Activated naive CD4-positive, alpha-beta T cell treated with anti-CD3 and anti-CD28 coated beads, Interleukin-2, amount 50 U/mL, for 24 hours (primary cell): ENCODE data around the gene THSD4.

Source experiments
- H3K27ac Mint-ChIP-seq: one replicate; pipeline ENCODE4 v1.8.0; 2021; ENCODE audit warnings: mild to moderate bottlenecking, mixed read lengths
- H3K27me3 Mint-ChIP-seq: one replicate; pipeline ENCODE4 v1.8.0; 2021; ENCODE audit warnings: mixed read lengths
- H3K36me3 Mint-ChIP-seq: one replicate; pipeline ENCODE4 v1.8.0; 2021; ENCODE audit warnings: mixed read lengths
- H3K4me1 Mint-ChIP-seq: one replicate; pipeline ENCODE4 v1.8.0; 2021; ENCODE audit warnings: mixed read lengths
- H3K4me3 Mint-ChIP-seq: one replicate; pipeline ENCODE4 v1.8.0; 2021; ENCODE audit warnings: mild to moderate bottlenecking, mixed read lengths
- H3K9me3 Mint-ChIP-seq: one replicate; pipeline ENCODE4 v1.8.0; 2021; ENCODE audit warnings: mixed read lengths

THSD4 gene

GRCh38 chr15:71570736-71571135 is 455.5 kb downstream of the THSD4 start:
- Mint-ChIP-seq H3K36me3 (no peaks in the 10 kb centered on the region), H3K27me3 (peaks cover 13% of the 10 kb centered on the region), H3K4me1 (no peaks in the 10 kb centered on the region), H3K9me3 (peaks cover 6% of the 10 kb centered on the region), H3K27ac (no peak overlapping the region), H3K4me3 (no peak overlapping the region)

GRCh38 chr15:71571641-71572040 is 456.4 kb downstream of the THSD4 start:
- no peak overlapping the region for H3K27ac Mint-ChIP-seq
- no peaks in the 10 kb centered on the region for H3K4me1 Mint-ChIP-seq
- H3K4me3 Mint-ChIP-seq, result no peak overlapping the region
- H3K27me3 Mint-ChIP-seq, result peaks cover 13% of the 10 kb centered on the region
- H3K9me3 Mint-ChIP-seq, result peaks cover 6% of the 10 kb centered on the region
- no peaks in the 10 kb centered on the region for H3K36me3 Mint-ChIP-seq

DNA sequence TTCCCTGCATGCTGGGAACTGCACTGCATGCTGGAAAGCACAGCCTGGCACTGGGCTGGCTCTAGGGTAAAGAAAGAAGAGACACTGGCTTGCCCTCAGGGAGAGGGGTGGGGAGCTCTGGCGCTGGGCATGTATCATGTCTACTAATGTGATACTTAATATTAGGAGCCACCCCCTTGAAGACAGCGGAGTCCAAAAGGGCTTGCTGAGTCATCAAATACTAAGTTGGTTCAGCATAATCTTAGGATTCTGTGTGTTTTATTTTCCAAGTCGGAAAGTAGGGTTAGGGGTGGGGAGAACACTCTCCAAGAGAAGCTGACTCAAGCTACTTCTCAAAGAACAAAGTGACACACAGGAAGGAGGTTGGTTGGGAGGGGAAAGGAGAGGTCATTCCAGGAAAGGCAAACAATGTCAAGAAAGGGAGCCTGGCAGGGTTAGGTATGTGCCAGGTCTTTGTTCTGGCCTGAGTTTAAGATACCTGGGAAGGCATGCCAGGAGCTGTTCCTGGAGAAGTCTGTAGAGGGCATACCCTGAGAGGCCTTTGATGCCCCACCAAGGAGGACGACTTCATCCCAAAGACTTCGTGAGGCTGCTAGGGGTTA is 457.3 kb downstream of the THSD4 start:
- no peaks in the 10 kb centered on the region for H3K4me1 Mint-ChIP-seq
- H3K27ac Mint-ChIP-seq, result no peak overlapping the region
- peaks cover 15% of the 10 kb centered on the region for H3K27me3 Mint-ChIP-seq
- no peaks in the 10 kb centered on the region for H3K36me3 Mint-ChIP-seq
- peaks cover 6% of the 10 kb centered on the region for H3K9me3 Mint-ChIP-seq
- no peak overlapping the region for H3K4me3 Mint-ChIP-seq

- no peak overlapping the region for H3K4me3 Mint-ChIP-seq
- no peaks in the 10 kb centered on the region for H3K36me3 Mint-ChIP-seq
- no peak overlapping the region for H3K27ac Mint-ChIP-seq
- no peaks in the 10 kb centered on the region for H3K4me1 Mint-ChIP-seq
- peaks cover 6% of the 10 kb centered on the region for H3K9me3 Mint-ChIP-seq
- H3K27me3 Mint-ChIP-seq, result peaks cover 14% of the 10 kb centered on the region
These were observed 458.3 kb downstream of the THSD4 start for GRCh38 chr15:71573599-71573998.

- Mint-ChIP-seq H3K4me1 (no peaks in the 10 kb centered on the region), H3K4me3 (no peak overlapping the region), H3K27me3 (peaks cover 11% of the 10 kb centered on the region)
These were observed 460.3 kb downstream of the THSD4 start for GRCh38 chr15:71575474-71576045.

DNA sequence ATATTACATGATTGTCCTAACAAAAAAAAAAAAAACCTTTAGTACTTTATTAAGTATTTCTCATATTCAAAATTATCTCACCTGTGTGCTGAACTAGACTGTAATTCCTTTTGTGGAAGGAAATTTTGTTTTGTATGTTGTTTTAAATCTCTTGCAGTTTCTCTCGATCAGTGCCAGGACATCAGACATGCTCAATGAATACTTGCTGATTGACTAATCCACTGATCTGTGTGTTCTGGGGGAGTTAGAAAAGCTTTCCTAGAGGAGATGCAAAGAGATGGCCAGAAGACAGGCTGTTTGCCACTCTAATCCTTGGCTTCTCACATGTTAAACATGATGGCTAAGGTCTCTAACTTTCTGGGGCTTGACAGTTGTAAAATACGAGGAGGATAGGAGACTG is 461.8 kb downstream of the THSD4 start:
- H3K36me3 Mint-ChIP-seq, result no peaks in the 10 kb centered on the region

More at GRCh38 chr15:71575474-71576045, 460.3 kb downstream of the THSD4 start:
- Mint-ChIP-seq H3K36me3 (no peaks in the 10 kb centered on the region), H3K27ac (no peak overlapping the region), H3K9me3 (no peaks in the 10 kb centered on the region)

DNA sequence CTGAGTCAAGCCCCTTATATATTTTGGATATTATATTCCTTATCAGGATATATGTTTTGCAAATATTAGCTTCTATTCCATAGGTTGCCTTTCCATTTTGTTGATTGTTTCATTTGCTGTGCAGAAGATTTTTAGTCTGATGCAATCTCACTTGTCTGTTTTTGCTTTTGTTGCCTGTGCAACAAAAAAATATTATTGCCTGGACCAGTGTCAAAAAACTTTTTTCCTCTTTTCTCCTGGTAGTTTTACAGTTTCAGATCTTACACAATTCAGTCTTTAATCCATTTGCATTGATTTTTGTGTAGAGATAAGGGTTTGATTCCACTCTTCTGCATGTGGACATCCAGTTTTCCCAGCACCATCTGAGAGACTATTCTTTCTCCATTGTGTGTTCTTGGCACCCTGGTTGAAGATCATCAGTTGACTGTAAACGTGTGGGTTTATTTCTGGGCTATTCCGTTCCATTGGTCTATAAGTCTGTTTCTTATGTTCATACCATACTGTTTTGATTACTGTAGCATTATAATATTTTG is 466.2 kb downstream of the THSD4 start:
- Mint-ChIP-seq H3K4me1 (no peaks in the 10 kb centered on the region), H3K9me3 (peaks cover 19% of the 10 kb centered on the region), H3K36me3 (peaks cover 7% of the 10 kb centered on the region), H3K27me3 (peaks cover 18% of the 10 kb centered on the region), H3K27ac (no peak overlapping the region), H3K4me3 (no peak overlapping the region)

More for the DNA sequence above, 461.8 kb downstream of the THSD4 start:
- Mint-ChIP-seq H3K9me3 (no peaks in the 10 kb centered on the region), H3K4me3 (no peak overlapping the region), H3K27me3 (peaks cover 10% of the 10 kb centered on the region), H3K4me1 (no peaks in the 10 kb centered on the region), H3K27ac (no peak overlapping the region)

DNA sequence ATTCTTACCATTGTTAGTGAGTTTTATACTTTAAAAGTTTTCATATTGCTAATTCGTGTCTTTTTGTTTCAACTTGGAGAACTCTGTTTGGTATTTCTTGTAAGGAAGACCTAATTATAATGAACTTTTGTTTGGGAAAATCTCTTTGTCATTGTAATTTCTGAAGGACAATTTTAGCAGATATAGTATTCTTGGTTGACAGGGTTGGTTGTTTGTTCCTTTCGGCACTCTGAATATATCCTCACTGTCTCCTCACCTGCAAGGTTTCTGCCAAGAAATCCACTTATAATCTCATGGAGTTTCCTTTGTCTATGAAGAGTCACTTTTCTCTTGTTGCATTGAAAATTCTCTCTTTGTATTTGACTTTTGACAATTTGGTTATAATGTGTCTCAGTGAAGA is 469.9 kb downstream of the THSD4 start:
- Mint-ChIP-seq H3K4me3 (no peak overlapping the region), H3K36me3 (peaks cover 7% of the 10 kb centered on the region), H3K9me3 (peaks cover 19% of the 10 kb centered on the region), H3K27ac (no peak overlapping the region), H3K4me1 (no peaks in the 10 kb centered on the region), H3K27me3 (peaks cover 17% of the 10 kb centered on the region)

- H3K27me3 Mint-ChIP-seq, result peaks cover 14% of the 10 kb centered on the region
- H3K9me3 Mint-ChIP-seq, result peaks cover 19% of the 10 kb centered on the region
- H3K4me3 Mint-ChIP-seq, result no peak overlapping the region
- no peak overlapping the region for H3K27ac Mint-ChIP-seq
- peaks cover 7% of the 10 kb centered on the region for H3K36me3 Mint-ChIP-seq
- H3K4me1 Mint-ChIP-seq, result no peaks in the 10 kb centered on the region
These were observed 471.2 kb downstream of the THSD4 start for GRCh38 chr15:71586463-71586862.

- H3K36me3 Mint-ChIP-seq, result peaks cover 7% of the 10 kb centered on the region
- no peaks in the 10 kb centered on the region for H3K4me1 Mint-ChIP-seq
- H3K4me3 Mint-ChIP-seq, result no peak overlapping the region
These were observed 473.5 kb downstream of the THSD4 start for GRCh38 chr15:71588746-71589145.

DNA sequence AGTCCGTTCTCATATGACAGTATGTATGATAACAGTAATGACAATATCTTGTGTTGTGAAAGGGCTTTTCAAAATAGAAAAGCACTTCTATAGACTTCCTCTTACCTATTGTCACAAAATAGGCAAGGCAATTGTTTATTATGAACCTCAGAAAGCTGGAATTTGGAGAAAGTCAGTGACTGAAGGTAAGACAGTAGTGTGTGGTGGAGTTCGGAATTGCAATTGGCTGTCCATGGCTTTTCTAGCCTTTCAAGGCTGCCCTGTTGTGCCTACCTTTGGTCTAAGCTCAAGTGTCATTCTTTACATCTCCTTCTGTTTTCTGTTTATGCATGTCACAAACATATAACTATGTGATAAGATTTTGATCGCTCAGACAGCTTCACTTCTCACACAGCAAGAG is 475.8 kb downstream of the THSD4 start:
- no peaks in the 10 kb centered on the region for H3K36me3 Mint-ChIP-seq
- H3K27me3 Mint-ChIP-seq, result peaks cover 3% of the 10 kb centered on the region
- no peak overlapping the region for H3K4me3 Mint-ChIP-seq
- H3K9me3 Mint-ChIP-seq, result no peaks in the 10 kb centered on the region
- no peak overlapping the region for H3K27ac Mint-ChIP-seq
- no peaks in the 10 kb centered on the region for H3K4me1 Mint-ChIP-seq

More at GRCh38 chr15:71588746-71589145, 473.5 kb downstream of the THSD4 start:
- Mint-ChIP-seq H3K9me3 (peaks cover 10% of the 10 kb centered on the region), H3K27ac (no peak overlapping the region), H3K27me3 (peaks cover 8% of the 10 kb centered on the region)

DNA sequence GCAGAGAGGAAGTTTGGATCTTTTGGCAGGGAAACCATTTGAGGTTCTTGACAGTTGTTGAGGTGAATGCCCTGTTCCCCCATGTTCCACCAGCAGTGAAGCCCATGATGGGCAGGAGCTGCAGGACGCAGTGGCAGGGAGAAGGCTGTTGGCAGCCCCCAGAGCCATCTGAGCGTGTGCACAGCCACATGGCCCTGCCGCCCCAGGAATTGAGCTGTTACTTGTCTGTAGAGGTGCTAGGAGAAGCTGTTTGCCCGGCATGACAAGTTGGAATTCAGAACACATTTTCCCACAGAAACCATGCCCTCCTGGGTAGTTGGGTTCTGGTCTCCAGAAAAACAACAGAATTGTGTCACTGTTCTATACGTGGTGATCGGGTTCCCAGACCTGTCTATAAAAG is 476.9 kb downstream of the THSD4 start:
- Mint-ChIP-seq H3K4me1 (no peaks in the 10 kb centered on the region), H3K27ac (no peak overlapping the region), H3K36me3 (no peaks in the 10 kb centered on the region), H3K9me3 (no peaks in the 10 kb centered on the region), H3K27me3 (peaks cover 3% of the 10 kb centered on the region), H3K4me3 (no peak overlapping the region)

GRCh38 chr15:71595846-71596553 is 480.7 kb downstream of the THSD4 start:
- no peaks in the 10 kb centered on the region for H3K36me3 Mint-ChIP-seq

GRCh38 chr15:71596672-71597071 is 481.4 kb downstream of the THSD4 start:
- no peaks in the 10 kb centered on the region for H3K4me1 Mint-ChIP-seq
- H3K27me3 Mint-ChIP-seq, result peaks cover under 1% of the 10 kb centered on the region
- H3K9me3 Mint-ChIP-seq, result no peaks in the 10 kb centered on the region
- H3K27ac Mint-ChIP-seq, result no peak overlapping the region
- no peaks in the 10 kb centered on the region for H3K36me3 Mint-ChIP-seq
- H3K4me3 Mint-ChIP-seq, result no peak overlapping the region

More at GRCh38 chr15:71595846-71596553, 480.7 kb downstream of the THSD4 start:
- Mint-ChIP-seq H3K4me3 (no peak overlapping the region), H3K27me3 (no peaks in the 10 kb centered on the region), H3K27ac (no peak overlapping the region), H3K4me1 (no peaks in the 10 kb centered on the region), H3K9me3 (no peaks in the 10 kb centered on the region)

GRCh38 chr15:71597126-71597525 is 481.9 kb downstream of the THSD4 start:
- H3K4me1 Mint-ChIP-seq, result no peaks in the 10 kb centered on the region
- no peak overlapping the region for H3K4me3 Mint-ChIP-seq
- no peaks in the 10 kb centered on the region for H3K9me3 Mint-ChIP-seq
- H3K27me3 Mint-ChIP-seq, result peaks cover 4% of the 10 kb centered on the region
- H3K27ac Mint-ChIP-seq, result no peak overlapping the region
- no peaks in the 10 kb centered on the region for H3K36me3 Mint-ChIP-seq

DNA sequence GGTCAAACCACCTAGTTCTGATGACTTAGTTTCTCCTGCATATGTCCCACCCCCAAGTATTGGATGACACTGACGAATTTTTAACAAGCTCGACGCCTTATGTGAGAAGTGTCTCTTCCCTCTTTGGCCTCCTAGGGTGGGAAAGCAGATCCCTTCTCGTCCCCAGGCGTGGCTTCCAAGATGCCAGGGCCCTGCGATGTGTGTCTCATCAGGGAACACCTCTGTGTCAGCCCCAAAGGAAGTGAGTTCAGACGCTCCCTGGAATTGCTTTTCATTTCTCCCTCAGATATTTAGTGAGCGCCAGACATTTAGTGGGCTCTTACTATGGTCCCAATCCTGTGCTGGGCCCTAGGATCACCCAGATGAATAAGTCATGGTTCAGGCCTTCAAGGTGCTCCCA is 482.4 kb downstream of the THSD4 start:
- no peak overlapping the region for H3K4me3 Mint-ChIP-seq
- peaks cover 4% of the 10 kb centered on the region for H3K27me3 Mint-ChIP-seq
- no peak overlapping the region for H3K27ac Mint-ChIP-seq
- H3K4me1 Mint-ChIP-seq, result no peaks in the 10 kb centered on the region
- no peaks in the 10 kb centered on the region for H3K9me3 Mint-ChIP-seq
- H3K36me3 Mint-ChIP-seq, result no peaks in the 10 kb centered on the region
